GM18867 (cell line): ENCODE measurements around the gene KSR2.
"Not testable (repeated sequence)": the region's sequence is repeated elsewhere in the genome, so short reads cannot be mapped to it uniquely, and the experiment has no call there.

ENCODE experiments used
- ATAC-seq: cut with Tn5 transposase; IDR thresholded peaks from one replicate; pipeline ENCODE4 v1.9.1; 2021; ENCODE audit warnings: mild to moderate bottlenecking, moderate library complexity; ENCODE audit not compliant: unreplicated experiment

KSR2 gene

DNA sequence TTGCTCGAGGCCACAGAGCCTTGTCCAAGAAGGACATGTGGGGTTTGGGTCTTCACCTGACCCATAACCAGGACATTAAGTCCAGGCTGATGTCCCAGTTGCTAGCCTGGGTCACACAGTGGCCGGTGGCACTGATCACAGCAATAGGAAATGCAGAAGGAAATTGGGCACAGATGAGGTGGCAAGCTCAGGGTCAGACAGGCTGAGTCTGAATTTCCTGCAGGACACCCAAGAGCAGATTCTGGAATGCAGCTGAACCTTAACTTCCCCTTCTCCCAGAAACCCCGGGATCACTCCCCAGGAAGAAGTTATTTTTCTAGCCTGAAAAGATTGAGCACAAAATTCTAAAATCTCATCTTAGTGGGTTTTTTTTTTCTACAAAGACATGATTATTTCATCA lies 199.9 kb downstream of the KSR2 start:
- no peak for ATAC-seq

DNA sequence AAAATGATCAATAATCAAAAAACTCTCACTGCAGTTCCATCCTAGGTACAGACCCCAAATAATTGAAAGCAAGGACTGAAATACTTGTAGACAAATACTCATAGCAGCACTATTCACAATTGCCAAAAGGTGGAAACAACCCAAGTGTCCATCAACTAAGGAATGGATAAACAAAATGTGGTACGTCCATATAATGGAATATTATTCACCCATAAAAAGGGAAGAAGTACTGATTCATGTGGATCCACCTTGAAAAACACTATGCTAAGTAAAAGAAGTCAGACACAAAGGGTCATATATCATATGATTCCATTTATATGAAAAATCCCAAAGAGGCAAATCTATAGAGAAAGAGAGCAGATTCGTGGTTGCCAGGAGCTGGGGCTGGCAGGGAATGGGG lies 202.8 kb downstream of the KSR2 start:
- ATAC-seq = no peak

- ATAC-seq = no peak
These were observed 206.6 kb downstream of the KSR2 start for GRCh38 chr12:117762143-117762542.

GRCh38 chr12:117761528-117762100 lies 207.2 kb downstream of the KSR2 start:
- ATAC-seq = no peak

DNA sequence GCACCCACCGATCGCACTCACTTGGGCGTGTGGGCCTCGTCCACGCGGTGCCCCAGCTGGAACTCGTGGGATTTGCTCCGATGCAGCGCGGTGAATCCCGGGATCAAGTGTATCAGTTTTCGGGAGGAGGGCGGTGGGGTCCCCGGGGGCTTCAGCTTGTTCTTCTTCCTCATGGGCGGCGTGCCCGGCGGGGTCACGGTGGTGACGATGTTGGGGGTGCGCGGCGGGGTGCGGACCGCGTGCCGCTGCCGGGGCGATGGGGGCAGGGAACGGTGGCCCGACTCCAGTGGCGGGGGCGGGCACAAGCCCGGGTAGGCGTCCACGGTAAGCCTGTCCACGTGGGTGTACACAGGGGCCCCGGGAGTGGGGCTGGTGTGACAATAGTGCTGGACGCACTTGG lies 207.8 kb downstream of the KSR2 start:
- ATAC-seq = no peak

GRCh38 chr12:117750657-117751056 lies 218.1 kb downstream of the KSR2 start:
- ATAC-seq = no peak

GRCh38 chr12:117749431-117749830 lies 219.4 kb downstream of the KSR2 start:
- ATAC-seq = no peak

DNA sequence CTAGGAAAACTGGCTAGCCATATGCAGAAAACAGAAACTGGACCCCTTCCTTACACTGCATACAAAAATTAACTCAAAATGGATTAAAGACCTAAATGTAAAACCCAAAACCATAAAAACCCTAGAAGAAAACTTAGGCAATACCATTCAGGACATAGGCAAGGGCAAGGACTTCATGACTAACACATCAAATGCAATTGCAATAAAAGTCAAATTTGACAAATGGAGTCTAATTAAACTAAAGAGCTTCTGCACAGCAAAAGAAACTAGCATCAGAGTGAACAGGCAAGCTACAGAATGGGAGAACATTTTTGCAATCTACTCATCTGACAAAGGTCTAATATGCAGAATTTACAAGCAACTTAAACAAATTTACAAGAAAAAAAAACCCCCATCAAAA lies 222.4 kb downstream of the KSR2 start:
- not testable (repeated sequence) for ATAC-seq

GRCh38 chr12:117744418-117744817 lies 224.4 kb downstream of the KSR2 start:
- no peak for ATAC-seq

- ATAC-seq = no peak
These were observed 225.0 kb downstream of the KSR2 start for GRCh38 chr12:117743761-117744160.

- no peak for ATAC-seq
These were observed 226.1 kb downstream of the KSR2 start for GRCh38 chr12:117742721-117743120.

DNA sequence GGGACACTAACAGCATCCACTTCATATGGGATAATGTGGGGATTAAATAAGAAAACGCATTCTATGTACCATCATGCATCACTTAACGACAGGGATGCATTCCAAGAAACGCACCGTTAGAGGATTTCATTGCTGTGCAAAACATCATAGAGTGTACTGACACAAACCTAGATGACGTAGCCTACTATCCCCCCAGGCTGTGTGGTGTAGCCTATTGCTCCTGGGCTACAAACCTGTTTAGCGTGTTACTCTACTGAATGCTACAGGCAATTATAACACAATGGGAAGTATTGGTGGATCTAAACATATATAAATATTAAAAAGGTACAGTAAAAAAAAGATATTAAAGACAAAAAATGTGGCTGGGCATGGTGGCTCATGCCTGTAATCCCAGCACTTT lies 230.6 kb downstream of the KSR2 start:
- no peak for ATAC-seq

- ATAC-seq = no peak
These were observed 235.3 kb downstream of the KSR2 start for GRCh38 chr12:117733549-117733805.

DNA sequence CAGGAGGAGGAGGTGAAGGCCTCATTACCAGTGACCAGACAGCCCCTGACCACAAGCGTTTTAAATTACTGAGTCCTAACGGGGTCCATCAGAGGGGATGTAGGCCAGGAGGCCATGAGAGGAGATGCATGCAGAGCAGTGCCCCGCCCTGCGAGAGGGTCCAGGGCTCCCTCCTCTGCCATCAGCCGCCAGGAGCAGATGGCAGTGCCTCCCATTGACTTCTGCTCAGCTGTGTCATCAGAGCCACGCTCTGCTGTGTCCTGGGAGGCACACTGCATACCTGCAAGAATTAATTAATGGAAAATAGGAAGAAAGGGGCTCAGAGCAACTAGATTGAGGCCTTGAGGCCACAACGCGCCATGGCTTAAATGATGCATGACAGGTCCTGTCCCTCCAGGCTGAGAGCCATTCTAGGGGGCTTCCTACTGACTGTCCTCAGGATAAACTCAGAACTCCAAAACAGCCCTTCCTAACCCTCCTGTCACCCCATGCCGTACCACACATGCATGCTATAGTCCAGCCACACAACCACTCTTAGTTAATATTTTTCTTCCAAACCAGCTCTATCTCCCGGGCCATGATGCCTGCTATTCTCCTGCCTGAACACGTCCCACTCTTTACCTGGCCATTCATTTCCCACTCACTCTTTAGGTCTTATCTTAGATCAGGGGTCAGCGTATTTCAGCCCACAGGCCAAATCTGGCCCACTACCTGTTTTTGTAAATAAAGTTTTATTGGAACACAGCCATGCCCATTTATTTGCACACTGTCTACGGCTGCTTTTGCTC lies 235.8 kb downstream of the KSR2 start:
- ATAC-seq = no peak

DNA sequence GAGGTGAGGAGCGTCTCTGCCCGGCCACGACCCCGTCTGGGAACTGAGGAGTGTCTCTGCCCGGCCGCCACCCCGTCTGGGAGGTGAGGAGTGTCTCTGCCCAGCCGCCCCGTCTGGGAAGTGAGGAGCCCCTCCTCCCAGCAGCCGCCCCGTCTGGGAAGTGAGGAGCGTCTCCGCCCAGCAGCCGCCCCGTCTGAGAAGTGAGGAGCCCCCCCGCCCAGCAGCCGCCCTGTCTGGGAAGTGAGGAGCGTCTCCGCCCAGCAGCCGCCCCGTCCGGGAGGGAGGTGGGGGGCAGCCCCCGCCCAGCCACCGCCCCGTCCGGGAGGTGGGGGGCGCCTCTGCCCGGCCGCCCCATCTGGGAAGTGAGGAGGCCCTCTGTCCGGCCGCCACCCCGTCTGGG lies 237.7 kb downstream of the KSR2 start:
- ATAC-seq = not testable (repeated sequence)

DNA sequence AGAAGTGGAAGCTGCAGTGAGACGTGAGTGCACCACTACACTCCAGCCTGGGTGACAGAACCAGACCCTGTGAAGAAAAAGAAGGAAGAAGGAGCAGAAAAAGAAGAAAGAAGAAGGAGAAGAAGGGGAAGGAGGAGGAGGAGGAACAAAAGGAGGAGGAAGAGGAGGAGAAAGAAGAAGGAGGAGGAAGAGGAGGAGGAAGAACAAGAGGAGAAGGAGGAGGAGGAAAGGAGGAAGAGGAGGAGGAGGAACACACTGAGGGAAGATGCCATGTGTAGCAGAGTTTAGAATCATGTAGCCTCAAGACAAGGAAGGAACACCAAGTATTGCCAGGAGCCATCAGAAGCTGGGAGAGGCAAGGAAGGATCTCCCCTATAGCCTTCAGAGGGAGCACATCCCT lies 241.5 kb downstream of the KSR2 start:
- no peak for ATAC-seq

DNA sequence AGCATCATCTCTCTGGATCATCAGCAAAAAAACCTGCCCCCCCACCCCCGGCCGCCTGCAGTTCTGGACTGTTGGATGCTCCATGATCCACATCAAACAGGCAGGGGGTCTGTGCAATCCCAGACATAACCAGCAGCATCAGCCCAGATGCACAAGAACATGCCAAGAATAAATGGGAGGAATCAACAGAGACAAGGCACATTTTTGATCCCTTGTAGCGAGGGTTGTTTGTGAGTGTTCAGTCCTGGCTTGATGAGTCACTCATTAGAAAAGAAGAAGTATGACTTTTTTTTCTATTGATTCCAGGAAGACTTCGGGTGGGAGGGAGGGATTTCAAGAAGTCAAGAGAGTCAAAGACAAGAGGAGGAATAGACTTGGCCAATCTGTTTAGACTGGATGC lies 244.2 kb downstream of the KSR2 start:
- no peak for ATAC-seq

DNA sequence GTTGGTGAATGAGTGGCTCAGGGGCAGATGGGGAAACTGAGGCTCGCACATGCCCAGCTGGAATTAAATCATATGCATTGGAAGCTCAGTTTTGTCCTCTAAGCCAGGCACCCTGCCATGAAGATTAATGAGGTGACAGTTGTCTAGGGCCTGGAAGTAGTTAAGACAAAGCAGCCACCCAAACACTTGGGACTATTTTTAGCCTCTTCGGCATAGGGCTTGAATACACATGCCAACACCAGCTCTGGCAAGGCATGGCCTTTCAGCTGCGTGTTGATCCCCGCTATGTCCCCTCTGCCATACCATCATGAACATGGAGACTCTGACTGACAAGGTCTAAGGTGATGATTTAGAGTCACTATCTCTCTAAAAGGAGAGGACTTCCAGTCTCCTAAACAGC lies 250.2 kb downstream of the KSR2 start:
- ATAC-seq = no peak

- ATAC-seq = no peak
These were observed 250.6 kb downstream of the KSR2 start for GRCh38 chr12:117718141-117718540.

GRCh38 chr12:117714203-117714602 lies 254.6 kb downstream of the KSR2 start:
- ATAC-seq = no peak

DNA sequence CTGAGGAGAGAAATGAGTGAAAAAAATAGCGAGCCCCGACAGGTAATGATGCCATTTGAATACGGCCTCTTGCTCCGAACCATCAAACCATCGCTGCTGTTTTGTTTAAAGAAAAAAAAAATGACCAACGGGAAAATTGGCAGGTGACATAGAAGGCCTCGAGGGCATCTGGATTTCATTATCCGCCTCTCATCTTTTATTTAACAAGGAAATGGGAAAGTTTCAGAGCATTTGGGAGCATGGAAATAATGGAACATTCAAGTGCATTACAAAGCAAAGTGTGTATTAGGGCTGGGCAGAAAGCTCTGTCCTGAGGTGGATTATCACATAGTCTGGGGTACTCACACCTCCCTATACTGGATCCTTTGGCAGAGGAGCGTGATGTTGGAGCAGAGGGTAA lies 258.7 kb downstream of the KSR2 start:
- no peak for ATAC-seq

DNA sequence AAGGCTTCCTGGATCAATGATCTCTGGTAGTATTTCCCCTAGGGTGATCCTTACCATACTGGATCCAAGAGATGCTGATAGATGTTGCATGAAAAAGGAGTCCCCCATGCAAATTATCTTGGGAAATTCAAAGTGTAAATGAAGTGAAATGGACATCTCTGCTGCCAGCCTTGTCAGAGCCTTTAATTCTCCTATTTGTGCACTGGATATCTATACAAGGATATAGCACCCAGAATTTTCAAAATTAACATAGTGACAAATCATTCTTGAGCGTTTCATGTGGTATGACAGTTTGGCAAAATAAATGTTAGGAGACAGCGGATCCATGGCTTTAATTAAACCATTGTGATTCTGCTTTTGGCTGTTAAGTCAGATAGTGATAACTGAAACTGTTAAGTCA lies 260.9 kb downstream of the KSR2 start:
- no peak for ATAC-seq

GRCh38 chr12:117703584-117703983 lies 265.2 kb downstream of the KSR2 start:
- ATAC-seq = no peak
